ACC112 (cell line): ENCODE data around the gene AK9.
"Not testable (repeated sequence)": the region's sequence is repeated elsewhere in the genome, so short reads cannot be mapped to it uniquely, and the experiment has no call there.

ENCODE experiments used
- H2AFZ ChIP-seq: fragments of 200-600 bp; sonication (generic); one replicate; pipeline ENCODE4 v1.6.0; 2017; ENCODE audit warnings: antibody characterized with exemption, low read length; ENCODE audit not compliant: unreplicated experiment
- H3K27ac ChIP-seq: fragments of 200-600 bp; sonication (generic); 2 replicates; pipeline ENCODE4 v1.5.1; 2014; ENCODE audit warnings: low read depth, mild to moderate bottlenecking, antibody characterized with exemption, low read length, moderate library complexity
- H3K27me3 ChIP-seq: fragments of 200-600 bp; sonication (generic); 2 replicates; pipeline ENCODE4 v1.6.1; 2014; ENCODE audit warnings: mild to moderate bottlenecking, antibody characterized with exemption, low read length, moderate library complexity, mixed read lengths; ENCODE audit not compliant: insufficient read depth
- H3K36me3 ChIP-seq: fragments of 200-600 bp; sonication (generic); 2 replicates; pipeline ENCODE4 v1.6.1; 2016; ENCODE audit warnings: mild to moderate bottlenecking, antibody characterized with exemption, low read length, moderate library complexity, mixed read lengths; ENCODE audit not compliant: insufficient read depth
- H3K4me1 ChIP-seq: fragments of 200-600 bp; sonication (generic); one replicate; pipeline ENCODE4 v1.6.1; 2016; ENCODE audit warnings: low read length, mixed read lengths; ENCODE audit not compliant: insufficient read depth, unreplicated experiment, control insufficient read depth
- H3K4me3 ChIP-seq: fragments of 200-600 bp; sonication (generic); 2 replicates; pipeline ENCODE4 v1.5.1; 2014; ENCODE audit warnings: mild to moderate bottlenecking, low read depth, low read length
- H3K79me2 ChIP-seq: fragments of 200-600 bp; sonication (generic); one replicate; pipeline ENCODE4 v1.6.0; 2016; ENCODE audit warnings: low read length; ENCODE audit not compliant: control insufficient read depth, unreplicated experiment, insufficient read depth

The AK9 gene

DNA sequence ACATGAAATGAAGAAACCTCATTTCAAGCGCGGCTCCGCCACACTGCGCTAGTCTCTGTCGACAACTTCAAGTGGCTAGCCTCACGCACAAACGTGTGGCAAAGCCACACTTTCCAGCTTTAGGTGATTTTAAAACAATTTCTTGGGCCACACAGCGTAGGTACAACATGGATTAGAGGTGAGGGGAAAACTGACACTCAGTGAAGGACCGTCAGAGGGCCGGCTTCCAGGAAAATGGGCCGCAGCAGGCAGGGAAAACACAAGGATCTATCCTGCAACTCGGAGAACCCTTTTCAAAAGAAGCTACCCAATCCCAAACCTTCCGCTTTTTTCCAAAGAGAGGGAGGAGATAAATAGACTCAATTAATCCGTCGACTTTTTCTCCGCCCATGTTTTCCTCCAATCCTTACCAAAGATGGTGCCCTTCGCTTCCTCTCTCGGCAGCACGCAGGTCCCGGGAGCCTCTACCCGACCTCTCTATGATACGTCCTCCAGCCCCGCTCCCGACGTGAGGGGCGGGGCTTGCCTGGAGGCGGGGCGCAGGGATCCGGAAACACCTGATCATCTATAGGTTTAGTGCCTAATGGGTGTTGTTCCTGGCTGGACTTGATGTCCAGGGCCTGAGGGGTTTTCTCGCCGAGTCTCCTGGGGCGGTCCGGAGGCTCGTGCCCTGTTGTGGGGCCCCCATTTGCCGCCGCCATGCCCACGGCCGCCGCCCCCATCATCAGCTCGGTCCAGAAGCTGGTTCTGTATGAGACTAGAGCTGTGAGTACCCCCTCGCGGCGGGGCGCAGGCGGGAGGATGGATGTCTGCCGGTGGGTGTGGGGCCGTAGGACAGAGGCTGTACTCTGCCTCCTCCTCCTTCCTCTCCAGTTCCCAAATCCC, at the start of gene AK9, which contains the start of gene FIG4:
Gene AK9 (minus strand): TSS at position 466 of the 885 bp plus-strand sequence. CDS start 15,457 bp downstream, outside the sequence.
Gene FIG4 (plus strand): TSS at position 560 of the 885 bp plus-strand sequence. CDS start 140 bp downstream, at position 700.
- no peaks in the 10 kb centered on the region for H3K27me3 ChIP-seq
- H3K4me3 ChIP-seq = peak within 1 kb of the TSS; percentile 89
- H2AFZ ChIP-seq = peak within 1 kb of the TSS; percentile 81
- H3K4me1 ChIP-seq = peaks cover 24% of the 10 kb centered on the region
- H3K79me2 ChIP-seq = no peaks in the 10 kb centered on the region
- no peaks in the 10 kb centered on the region for H3K36me3 ChIP-seq
- 0 out of 2 replicates have a peak within 1 kb of the TSS, but pooled peaks have one; percentile 2 for H3K27ac ChIP-seq

DNA sequence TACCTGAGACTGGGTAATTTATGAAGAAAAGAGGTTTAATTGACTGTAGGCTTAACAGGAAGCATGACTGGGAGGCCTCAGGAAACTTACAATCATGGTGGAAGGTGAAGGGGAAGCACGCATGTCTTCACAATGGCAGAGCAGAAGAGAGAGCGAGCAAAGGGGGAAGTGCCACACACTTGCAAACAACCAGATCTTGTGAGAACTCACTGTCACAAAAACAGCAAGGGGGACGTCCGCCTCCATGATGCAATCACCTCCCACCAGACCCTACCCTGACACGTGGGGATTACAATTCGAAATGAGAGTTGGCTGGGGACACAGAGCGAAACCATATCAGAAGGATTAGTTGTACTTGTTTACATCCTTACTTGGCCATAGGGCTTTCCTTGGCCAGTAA, 49.8 kb upstream of the AK9 start:
- Histone ChIP-seq H2AFZ (no peak overlapping the region), H3K79me2 (no peaks in the 10 kb centered on the region), H3K27me3 (no peaks in the 10 kb centered on the region), H3K27ac (no peak overlapping the region), H3K4me3 (no peak overlapping the region), H3K36me3 (no peaks in the 10 kb centered on the region), H3K4me1 (peaks cover 9% of the 10 kb centered on the region)

DNA sequence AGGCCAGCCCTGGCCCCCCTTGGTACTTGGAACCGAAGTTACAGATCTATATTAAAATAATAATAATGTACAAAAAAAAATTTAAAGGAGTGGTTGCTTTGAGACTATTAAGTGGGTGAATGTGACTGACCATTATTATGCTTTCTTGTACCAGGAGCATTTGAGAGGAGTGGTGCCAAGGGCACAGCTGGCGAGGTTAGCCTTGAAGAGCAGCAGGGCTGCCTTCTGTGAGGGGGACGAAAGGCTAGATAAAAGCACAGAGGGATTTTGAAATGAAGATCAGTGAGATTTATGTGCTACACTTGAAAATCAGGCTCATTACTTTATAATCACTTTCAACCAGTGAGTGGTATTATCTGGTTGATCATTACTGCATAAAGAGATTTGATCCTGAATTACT, 48.7 kb upstream of the AK9 start:
- H3K79me2 ChIP-seq = no peaks in the 10 kb centered on the region
- H3K4me1 ChIP-seq = peaks cover 9% of the 10 kb centered on the region
- no peak overlapping the region for H3K4me3 ChIP-seq
- H2AFZ ChIP-seq = no peak overlapping the region
- no peaks in the 10 kb centered on the region for H3K36me3 ChIP-seq
- no peak overlapping the region for H3K27ac ChIP-seq
- H3K27me3 ChIP-seq = no peaks in the 10 kb centered on the region

- Histone ChIP-seq H3K36me3 (no peaks in the 10 kb centered on the region), H3K79me2 (no peaks in the 10 kb centered on the region), H3K27ac (no peak overlapping the region), H3K4me1 (peaks cover 3% of the 10 kb centered on the region), H3K27me3 (no peaks in the 10 kb centered on the region), H2AFZ (no peak overlapping the region), H3K4me3 (no peak overlapping the region)
Measured at GRCh38 chr6:109738667-109739066, 47.7 kb upstream of the AK9 start.

DNA sequence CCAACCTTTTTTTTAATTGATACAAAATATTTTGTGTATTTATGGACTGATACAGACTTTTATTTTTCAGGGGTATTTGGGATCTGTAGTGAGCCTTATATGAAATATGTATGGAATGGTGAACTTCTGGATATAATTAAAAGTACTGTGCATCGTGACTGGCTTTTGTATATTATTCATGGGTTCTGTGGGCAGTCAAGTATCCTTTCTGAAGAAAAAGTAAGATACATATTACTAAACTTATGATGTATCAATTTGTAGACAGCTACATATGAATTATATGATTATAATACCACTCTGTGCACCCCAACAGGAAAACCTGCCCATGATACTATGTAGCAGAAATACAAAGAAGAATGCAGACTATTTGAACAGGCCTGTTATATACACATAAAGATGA, 47.3 kb upstream of the AK9 start:
- no peaks in the 10 kb centered on the region for H3K79me2 ChIP-seq
- no peaks in the 10 kb centered on the region for H3K36me3 ChIP-seq
- no peak overlapping the region for H3K27ac ChIP-seq
- H2AFZ ChIP-seq = no peak overlapping the region
- no peaks in the 10 kb centered on the region for H3K27me3 ChIP-seq
- no peak overlapping the region for H3K4me3 ChIP-seq
- H3K4me1 ChIP-seq = no peaks in the 10 kb centered on the region

DNA sequence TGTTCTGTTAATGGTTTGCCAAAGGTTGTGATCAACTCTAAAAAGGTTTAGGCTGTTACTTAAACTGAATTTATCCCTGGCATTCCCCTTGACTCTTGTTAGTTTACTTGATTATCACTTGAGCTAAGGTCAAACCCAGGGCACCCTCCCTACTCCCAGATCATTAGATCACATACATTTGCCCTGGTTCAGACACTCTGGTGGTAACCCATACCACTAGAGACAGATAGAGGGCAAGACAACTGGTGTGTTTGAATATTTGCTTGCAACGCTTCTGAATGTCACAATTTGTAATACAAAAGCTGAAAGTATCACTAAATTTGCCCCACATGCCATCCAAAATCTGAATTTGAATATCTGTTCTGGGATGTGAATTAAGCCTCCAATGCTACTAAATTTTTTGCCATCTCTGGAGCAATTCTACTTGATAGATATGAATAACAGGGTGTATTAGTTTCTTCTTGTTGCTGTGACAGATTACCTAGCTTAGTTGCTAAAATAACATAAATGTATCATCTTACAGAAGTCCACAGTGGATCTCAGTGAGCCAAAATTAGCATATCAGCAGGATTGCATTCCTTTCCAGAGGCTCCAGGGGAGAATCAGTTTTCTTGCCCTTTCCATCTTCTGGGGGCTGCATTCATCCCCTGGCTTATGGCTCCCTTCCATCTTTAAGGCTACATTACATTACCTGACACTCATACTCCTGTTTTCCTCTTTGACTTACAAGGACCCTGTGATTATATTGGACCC, 45.4 kb upstream of the AK9 start:
- H3K4me3 ChIP-seq = no peak overlapping the region
- no peak overlapping the region for H2AFZ ChIP-seq
- no peak overlapping the region for H3K27ac ChIP-seq
- no peaks in the 10 kb centered on the region for H3K79me2 ChIP-seq
- H3K27me3 ChIP-seq = no peaks in the 10 kb centered on the region
- H3K4me1 ChIP-seq = no peaks in the 10 kb centered on the region
- H3K36me3 ChIP-seq = no peaks in the 10 kb centered on the region

GRCh38 chr6:109725250-109725649, 34.2 kb upstream of the AK9 start:
- H3K27ac ChIP-seq, H3K27me3 ChIP-seq, H3K79me2 ChIP-seq, H3K4me1 ChIP-seq, H2AFZ ChIP-seq, H3K4me3 ChIP-seq, H3K36me3 ChIP-seq: not testable (repeated sequence)

GRCh38 chr6:109722564-109723254, 31.7 kb upstream of the AK9 start:
- Histone ChIP-seq H3K27me3 (no peaks in the 10 kb centered on the region), H3K27ac (no peak overlapping the region), H3K4me3 (no peak overlapping the region), H3K36me3 (no peaks in the 10 kb centered on the region), H2AFZ (no peak overlapping the region), H3K79me2 (no peaks in the 10 kb centered on the region), H3K4me1 (no peaks in the 10 kb centered on the region)

GRCh38 chr6:109722011-109722410, 31.0 kb upstream of the AK9 start:
- no peaks in the 10 kb centered on the region for H3K36me3 ChIP-seq
- no peak overlapping the region for H3K4me3 ChIP-seq
- H3K4me1 ChIP-seq = no peaks in the 10 kb centered on the region
- H3K27me3 ChIP-seq = no peaks in the 10 kb centered on the region
- H3K79me2 ChIP-seq = no peaks in the 10 kb centered on the region
- no peak overlapping the region for H3K27ac ChIP-seq
- H2AFZ ChIP-seq = no peak overlapping the region

GRCh38 chr6:109720311-109720710, 29.3 kb upstream of the AK9 start:
- Histone ChIP-seq H2AFZ (no peak overlapping the region), H3K36me3 (no peaks in the 10 kb centered on the region), H3K27me3 (no peaks in the 10 kb centered on the region), H3K27ac (no peak overlapping the region), H3K4me3 (no peak overlapping the region), H3K79me2 (no peaks in the 10 kb centered on the region), H3K4me1 (no peaks in the 10 kb centered on the region)
